BJ (cell line): ENCODE results near the gene STK11. TPM values are rescaled to one million over a fixed set of nuclear protein-coding genes. Genes with fewer than 3 reads are reported as not detected.

Experiments
- CTCF ChIA-PET: fragments of 350-600 bp; formaldehyde crosslinking; extraction: SDS; loops from one replicate; lab custom pipeline; 2021; ENCODE audit warnings: antibody characterized with exemption, inconsistent platforms; lab: Yijun Ruan, JAX
- POLR2A ChIA-PET: fragments of 300-600 bp; sonication (Branson Sonifier 250); formaldehyde crosslinking; extraction: SDS; loops from one replicate; lab custom pipeline; 2021; ENCODE audit warnings: antibody characterized with exemption; lab: Charles Lee
- DNase-seq: peaks from one replicate; pipeline ENCODE4 v3.0.0-alpha.2; 2011; ENCODE audit warnings: low read depth
- H3K27me3 ChIP-seq: 2 replicates; pipeline ENCODE4 v1.6.0; 2011; ENCODE audit warnings: low read length; ENCODE audit not compliant: control insufficient read depth, insufficient read depth
- H3K36me3 ChIP-seq: 2 replicates; pipeline ENCODE4 v1.5.1; 2011; ENCODE audit warnings: low read length; ENCODE audit not compliant: control insufficient read depth, insufficient read depth
- H3K4me3 ChIP-seq: 2 replicates; pipeline ENCODE4 v1.5.1; 2011; ENCODE audit warnings: low read depth, mild to moderate bottlenecking, control low read depth, low read length
- CTCF ChIP-seq: IDR thresholded peaks from 2 replicates; pipeline ENCODE4 v1.5.1; 2011; ENCODE audit warnings: low read depth, mild to moderate bottlenecking, control low read depth, inconsistent platforms, low read length, moderate library complexity; ENCODE audit not compliant: insufficient read depth
- polyA plus RNA-seq: library from polyadenylated mRNA; depleted of rRNA; stranded (reverse); fragments of >200 nt; gene quantifications from 2 replicates; pipeline ENCODE4 v1.2.3, GENCODE V29; 2011

STK11 gene
- polyA plus RNA-seq, 1 experiment = 33.6 TPM

DNA sequence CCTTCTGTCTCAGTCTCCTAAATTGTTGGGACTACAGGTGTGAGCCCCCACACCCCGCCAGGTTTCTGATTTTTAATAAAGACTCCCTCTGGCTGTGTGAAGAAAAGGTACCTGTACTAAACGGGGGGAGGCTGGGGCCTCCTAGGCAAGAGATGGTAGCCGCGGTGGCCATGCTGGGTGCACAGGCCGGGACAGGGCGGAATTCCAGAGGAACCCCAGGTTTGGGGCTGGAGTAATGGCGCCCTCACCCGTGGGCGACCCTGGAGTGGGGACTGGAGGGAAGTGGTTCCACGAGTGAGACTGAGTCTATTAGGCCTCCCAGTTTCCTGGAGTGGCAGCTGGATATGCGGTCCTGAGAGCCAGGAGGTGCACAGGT is 33.8 kb downstream of the STK11 start:
- H3K27me3 ChIP-seq = no peaks in the 10 kb centered on the region
- TF ChIP-seq CTCF = no peak
- CTCF ChIA-PET = interaction anchor here (0.6 to 1.6 kb wide), 4 partner anchors 17 to 217 kb away, joined by 3 to 6 read pairs (median 3); no protein-coding TSS in a partner anchor
- no peak overlapping the region for H3K4me3 ChIP-seq
- POLR2A ChIA-PET = no interaction called here
- H3K36me3 ChIP-seq = peaks cover 8% of the 10 kb centered on the region
- DNase-seq = no peak

DNA sequence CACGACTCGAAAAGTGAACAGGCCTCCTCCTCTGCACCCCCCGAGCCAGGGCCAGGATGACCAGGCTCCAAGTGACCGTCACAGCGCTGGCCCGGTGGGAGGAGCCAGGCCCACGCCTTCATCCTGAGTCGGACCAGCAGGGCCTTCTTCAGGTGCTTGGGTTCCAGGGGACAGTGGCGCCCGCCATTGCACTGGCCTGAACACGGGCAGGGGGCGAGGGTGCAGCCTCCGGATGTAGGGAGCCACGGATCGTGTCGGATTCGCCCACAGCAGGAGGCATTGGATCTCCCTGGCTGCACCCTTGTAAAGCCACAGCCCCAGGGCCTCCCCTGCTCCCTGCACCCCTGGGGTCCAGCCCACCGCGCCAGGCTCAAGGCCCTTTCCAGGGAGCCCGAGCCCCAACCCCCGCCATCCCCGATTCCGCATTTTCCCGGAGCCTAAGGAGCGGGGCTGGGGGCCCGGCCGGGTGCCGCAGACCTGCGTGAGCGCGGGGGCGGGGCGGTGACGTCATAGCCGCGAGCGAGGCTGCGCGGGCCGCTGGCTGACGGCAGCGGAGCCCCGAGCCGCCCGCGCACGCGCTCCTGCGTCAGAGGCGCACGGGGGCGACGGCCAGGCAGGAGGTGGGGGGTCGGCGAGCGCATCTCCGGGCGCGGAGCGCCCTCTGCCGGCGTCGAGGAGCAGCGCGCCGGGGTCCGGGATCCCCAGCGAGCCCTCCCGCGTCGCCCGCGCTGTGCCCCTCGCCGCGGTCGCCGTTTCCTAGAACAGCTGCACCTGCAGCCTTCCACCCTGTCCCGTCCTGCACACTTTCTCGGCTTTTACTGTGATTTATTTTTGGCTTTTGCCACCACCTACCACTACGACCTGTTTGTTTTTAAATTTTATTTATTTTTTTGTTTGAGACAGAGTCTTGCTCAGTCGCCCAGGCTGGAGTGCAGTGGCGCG is 34.5 kb downstream of the STK11 start:
- DNase-seq = no peak
- peak; percentile 46 for TF ChIP-seq CTCF
- CTCF ChIA-PET = interaction anchor here (0.6 to 7.5 kb wide), 14 partner anchors 18 to 256 kb away, joined by 3 to 437 read pairs (median 4); partner anchors contain the start of genes CIRBP and WDR18
- Histone ChIP-seq H3K36me3 (peaks cover 6% of the 10 kb centered on the region), H3K4me3 (peak overlapping the region; percentile 36), H3K27me3 (no peaks in the 10 kb centered on the region)
- POLR2A ChIA-PET = no interaction called here

GRCh38 chr19:1240925-1241324 is 35.3 kb downstream of the STK11 start:
- H3K27me3 ChIP-seq = no peaks in the 10 kb centered on the region
- DNase-seq = no peak
- H3K4me3 ChIP-seq = peak overlapping the region; percentile 75; the same call in 1 of the 2 replicates
- peaks cover 2% of the 10 kb centered on the region for H3K36me3 ChIP-seq
- CTCF ChIA-PET = interaction anchor here (0.6 to 7.5 kb wide), 12 partner anchors 19 to 259 kb away, joined by 3 to 437 read pairs (median 4); partner anchors contain the start of genes CIRBP and WDR18
- POLR2A ChIA-PET = interaction anchor here (1.4 kb wide), 1 partner anchor 28 kb away, joined by 11 read pairs; the partner anchor contains the start of gene CIRBP
- no peak for TF ChIP-seq CTCF

DNA sequence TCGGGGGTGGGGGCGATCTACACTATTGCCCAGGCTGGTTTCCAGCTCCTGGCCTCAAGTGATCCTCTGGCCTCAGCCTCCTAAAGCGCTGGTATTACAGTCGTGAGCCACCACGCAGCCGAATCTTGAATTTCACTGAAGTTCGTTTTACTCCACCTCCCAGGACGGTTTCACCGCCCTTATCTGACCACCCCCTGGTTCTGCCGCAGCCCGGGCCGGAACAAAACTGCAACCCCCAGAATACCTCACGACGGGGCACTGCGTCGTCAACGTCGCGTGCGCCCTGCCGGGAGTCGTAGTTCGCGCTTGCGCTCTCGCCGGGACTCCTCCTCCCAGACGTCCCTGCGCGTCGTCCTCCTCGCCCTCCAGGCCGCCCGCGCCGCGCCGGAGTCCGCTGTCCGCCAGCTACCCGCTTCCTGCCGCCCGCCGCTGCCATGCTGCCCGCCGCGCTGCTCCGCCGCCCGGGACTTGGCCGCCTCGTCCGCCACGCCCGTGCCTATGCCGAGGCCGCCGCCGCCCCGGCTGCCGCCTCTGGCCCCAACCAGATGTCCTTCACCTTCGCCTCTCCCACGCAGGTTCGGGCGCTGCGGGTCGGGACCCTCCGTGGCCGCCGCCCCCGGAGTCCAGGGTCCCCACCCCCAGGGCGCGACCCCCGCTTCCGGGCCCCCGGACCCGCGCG is 36.0 kb downstream of the STK11 start, which contains the start of gene ATP5F1D:
Gene ATP5F1D (plus strand): TSS at position 335 of the 679 bp plus-strand sequence. CDS start 100 bp downstream, at position 435.
- TF ChIP-seq CTCF = no peak
- peak within 1 kb of the TSS; percentile 75 for H3K4me3 ChIP-seq
- no peaks in the 10 kb centered on the region for H3K27me3 ChIP-seq
- CTCF ChIA-PET = interaction anchor here (0.9 to 7.5 kb wide), 7 partner anchors 22 to 260 kb away, joined by 3 to 437 read pairs (median 4); partner anchors contain the start of genes CIRBP and WDR18
- H3K36me3 ChIP-seq = peaks cover 2% of the 10 kb centered on the region
- no peak for DNase-seq
- POLR2A ChIA-PET = interaction anchor here (1.4 kb wide), 1 partner anchor 28 kb away, joined by 11 read pairs; the partner anchor contains the start of gene CIRBP
